Epithelial cell of esophagus (primary cell): ENCODE data around the gene IBA57.

Source experiments
- DNase-seq: peaks from one replicate; pipeline ENCODE4 v3.0.0; 2010; ENCODE audit warnings: low read depth
- H3K4me3 ChIP-seq: 2 replicates; pipeline ENCODE4 v1.5.1; 2011; ENCODE audit warnings: mild to moderate bottlenecking, low read length, control low read depth
- CTCF ChIP-seq: IDR thresholded peaks from 2 replicates; pipeline ENCODE4 v1.5.1; 2011; ENCODE audit warnings: low read depth, mild to moderate bottlenecking, low read length, control low read depth, inconsistent platforms; ENCODE audit not compliant: insufficient read depth; ENCODE audit errors: missing control alignments

Gene IBA57

GRCh38 chr1:228162286-228163006, 3.2 kb upstream of the IBA57 start:
- no peak overlapping the region for H3K4me3 ChIP-seq
- peak; percentile 2 for TF ChIP-seq CTCF
- DNase-seq = peak; percentile 51

DNA sequence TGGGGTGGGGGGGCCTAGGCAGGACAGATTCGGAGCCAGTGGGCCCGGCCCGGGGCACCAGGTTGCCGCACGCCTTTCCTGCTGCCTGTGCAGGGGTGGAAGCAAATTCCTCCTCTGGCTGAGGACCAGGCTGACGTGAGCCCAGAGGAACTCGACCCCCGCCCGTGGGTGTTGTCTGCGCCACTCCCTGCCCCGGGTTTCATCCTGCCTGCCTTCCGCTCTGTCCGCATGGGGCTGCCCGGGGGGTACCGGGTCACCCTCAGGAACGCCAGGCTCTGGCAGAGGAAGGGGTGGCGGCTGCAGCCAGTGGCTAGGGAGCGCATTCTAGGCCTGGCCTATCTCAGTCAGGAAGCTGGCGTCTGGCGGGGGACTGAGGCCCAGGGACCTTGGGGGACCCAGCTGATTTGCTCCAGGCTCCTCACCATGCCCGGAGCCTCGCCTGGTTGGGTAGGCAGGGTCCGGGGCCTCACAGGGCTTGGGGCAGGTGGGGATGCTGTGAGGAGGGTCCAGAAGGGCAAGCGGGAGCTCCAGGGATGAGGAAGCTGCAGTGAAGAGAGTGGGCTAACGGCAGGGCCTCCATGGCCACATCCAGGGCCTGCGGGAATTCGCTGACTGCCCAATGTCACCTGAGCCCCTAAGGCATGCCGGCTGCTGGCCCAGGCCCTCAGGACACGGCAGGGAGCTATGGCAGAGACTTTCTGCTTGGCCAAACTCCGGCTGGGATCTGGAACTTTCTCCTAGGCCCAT, 2.4 kb upstream of the IBA57 start:
- peak; percentile 84 for DNase-seq
- TF ChIP-seq CTCF = no peak
- no peak overlapping the region for H3K4me3 ChIP-seq

DNA sequence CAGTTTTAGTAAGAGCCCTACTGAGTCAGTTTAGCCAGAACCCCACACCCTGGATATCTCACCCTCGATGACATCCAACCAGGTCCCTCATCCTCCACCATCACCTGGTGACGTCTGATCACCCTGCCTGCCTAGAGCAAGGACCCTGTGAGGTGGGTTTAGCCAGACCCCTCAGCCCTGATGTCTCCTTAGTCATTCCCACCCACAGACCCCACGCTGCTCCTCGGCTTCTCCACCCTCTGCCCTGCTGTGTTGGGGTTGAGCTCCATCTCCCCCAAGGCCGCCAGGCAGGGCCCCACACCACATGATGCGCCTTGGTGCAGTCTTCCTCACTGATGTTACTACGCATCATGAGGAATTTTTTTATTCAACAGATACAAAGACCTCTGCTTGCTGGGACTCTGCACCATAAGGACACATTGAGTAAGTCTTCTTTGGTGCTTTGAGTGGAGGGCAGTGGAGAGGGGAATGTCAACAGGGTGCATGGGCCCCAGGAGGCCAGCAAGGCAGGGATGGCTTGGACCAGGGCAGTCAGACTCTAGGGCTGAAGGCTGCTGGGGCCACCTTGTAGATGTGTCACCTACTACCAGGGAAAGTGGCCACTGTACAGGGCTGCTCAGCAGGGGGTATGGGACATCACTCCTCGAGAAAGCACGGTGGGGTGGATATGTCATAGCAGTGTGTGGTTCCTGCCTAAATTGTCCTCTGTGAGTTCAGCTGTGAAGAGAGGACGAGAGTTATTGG, 1.7 kb upstream of the IBA57 start:
- H3K4me3 ChIP-seq = no peak overlapping the region
- no peak for DNase-seq
- TF ChIP-seq CTCF = no peak

GRCh38 chr1:228164561-228165371, 838 bp upstream of the IBA57 start:
- peak overlapping the region; percentile 57 for H3K4me3 ChIP-seq
- DNase-seq = no peak
- TF ChIP-seq CTCF = no peak

- peak overlapping the region; percentile 69 for H3K4me3 ChIP-seq
- peak; percentile 70 for DNase-seq
- peak; percentile 51 for TF ChIP-seq CTCF
Observed at GRCh38 chr1:228166170-228166936, 749 bp downstream of the IBA57 start.
